HG03342 (cell line): ENCODE data around the gene MRTFB.
"Not testable (repeated sequence)": the region's sequence is repeated elsewhere in the genome, so short reads cannot be mapped to it uniquely, and the experiment has no call there.

ENCODE experiments used
- ATAC-seq: cut with Tn5 transposase; IDR thresholded peaks from one replicate; pipeline ENCODE4 v1.9.1; 2021; ENCODE audit warnings: mild to moderate bottlenecking, moderate library complexity; ENCODE audit not compliant: unreplicated experiment

Gene MRTFB

GRCh38 chr16:14070877-14071575, at the start of gene MRTFB:
MRTFB (plus strand) TSS chr16:14071319; CDS start chr16:14140607, 69,288 bp downstream.
- ATAC-seq, result peak; percentile 87

- ATAC-seq, result not testable (repeated sequence)
Measured at GRCh38 chr16:14023526-14023925, 47.6 kb upstream of the MRTFB start.

GRCh38 chr16:14024283-14024682, 46.8 kb upstream of the MRTFB start:
- ATAC-seq, result no peak

- ATAC-seq, result no peak
Measured at GRCh38 chr16:14026572-14027285, 44.4 kb upstream of the MRTFB start.

- no peak for ATAC-seq
Measured at GRCh38 chr16:14028202-14028601, 42.9 kb upstream of the MRTFB start.

GRCh38 chr16:14029658-14030057, 41.5 kb upstream of the MRTFB start:
- no peak for ATAC-seq

GRCh38 chr16:14035092-14035491, 36.0 kb upstream of the MRTFB start:
- ATAC-seq, result no peak

- ATAC-seq, result no peak
Measured at GRCh38 chr16:14036889-14037288, 34.2 kb upstream of the MRTFB start.

GRCh38 chr16:14037960-14038359, 33.2 kb upstream of the MRTFB start:
- ATAC-seq, result no peak

GRCh38 chr16:14041164-14041563, 30.0 kb upstream of the MRTFB start:
- ATAC-seq, result no peak

GRCh38 chr16:14042706-14043105, 28.4 kb upstream of the MRTFB start:
- no peak for ATAC-seq

GRCh38 chr16:14043278-14043677, 27.8 kb upstream of the MRTFB start:
- no peak for ATAC-seq

GRCh38 chr16:14043793-14044192, 27.3 kb upstream of the MRTFB start:
- ATAC-seq, result no peak

GRCh38 chr16:14047121-14047859, 23.8 kb upstream of the MRTFB start:
- ATAC-seq, result not testable (repeated sequence)

- no peak for ATAC-seq
Measured at GRCh38 chr16:14050291-14051027, 20.7 kb upstream of the MRTFB start.

GRCh38 chr16:14051103-14051729, 19.9 kb upstream of the MRTFB start:
- ATAC-seq, result no peak

GRCh38 chr16:14056970-14057369, 14.1 kb upstream of the MRTFB start:
- ATAC-seq, result no peak

GRCh38 chr16:14057878-14058382, 13.2 kb upstream of the MRTFB start:
- no peak for ATAC-seq

- ATAC-seq, result no peak
Measured at GRCh38 chr16:14061732-14062259, 9.3 kb upstream of the MRTFB start.

- no peak for ATAC-seq
Measured at GRCh38 chr16:14062261-14062660, 8.9 kb upstream of the MRTFB start.
